Activated T-cell treated with anti-CD3 and anti-CD28 coated beads, Interleukin-2, amount 50 U/mL, for 72 hours (primary cell): ENCODE measurements around the gene OR6C3. TPM values are rescaled to one million over a fixed set of nuclear protein-coding genes. Genes with fewer than 3 reads are reported as not detected.
"Not testable (repeated sequence)": the region's sequence is repeated elsewhere in the genome, so short reads cannot be mapped to it uniquely, and the experiment has no call there.

Source experiments
- ATAC-seq, 2 donors: fragments of 150-1000 bp; cut with Tn5 transposase; replicated peaks in 1 of 2; 2 replicates each; pipeline ENCODE4 v1.10.0; 2021; ENCODE audit warnings: moderate library complexity in 2 of 2, mild to moderate bottlenecking in 1 of 2
- DNase-seq, 2 donors: peaks; one replicate each; pipeline ENCODE4 v3.0.0; 2021 to 2022; ENCODE audit warnings: mixed read lengths in 1 of 2
- H3K27ac Mint-ChIP-seq: one replicate; pipeline ENCODE4 v1.8.0; 2022; ENCODE audit warnings: mild to moderate bottlenecking, moderate library complexity, mixed read lengths
- H3K27me3 Mint-ChIP-seq: one replicate; pipeline ENCODE4 v1.8.0; 2022; ENCODE audit warnings: low read depth, mixed read lengths
- H3K36me3 Mint-ChIP-seq, 2 donors: one replicate each; pipeline ENCODE4 v1.8.0; 2022; ENCODE audit warnings: mixed read lengths in 2 of 2, mild to moderate bottlenecking in 1 of 2; ENCODE audit not compliant: insufficient read depth in 2 of 2
- H3K4me1 Mint-ChIP-seq: one replicate; pipeline ENCODE4 v1.8.0; 2022; ENCODE audit warnings: low read depth, mixed read lengths
- H3K4me3 Mint-ChIP-seq, 2 donors: one replicate each; pipeline ENCODE4 v1.8.0; 2022; ENCODE audit warnings: mild to moderate bottlenecking in 2 of 2, mixed read lengths in 2 of 2, moderate library complexity in 2 of 2
- H3K9me3 Mint-ChIP-seq, 2 donors: one replicate each; pipeline ENCODE4 v1.8.0; 2022; ENCODE audit warnings: mixed read lengths in 2 of 2
- total RNA-seq, 2 donors: library from RNA; stranded (reverse); gene quantifications; one replicate each; pipeline ENCODE4 v1.2.3, GENCODE V29; 2022

OR6C3 gene
- total RNA-seq, result not detected

GRCh38 chr12:55330446-55330845 lies at the start of gene OR6C3:
Gene OR6C3, plus strand, starts transcription at chr12:55330746. Its CDS starts 955 bp downstream, at chr12:55331701.
- no peak for DNase-seq

GRCh38 chr12:55280991-55281390 lies 49.6 kb upstream of the OR6C3 start:
- peaks cover 0 to 3% of the 10 kb centered on the region in 2 donors for H3K36me3 Mint-ChIP-seq
- H3K27me3 Mint-ChIP-seq, result peaks cover 13% of the 10 kb centered on the region
- ATAC-seq (no peak), DNase-seq (no peak)
- no peaks in the 10 kb centered on the region for H3K9me3 Mint-ChIP-seq
- no peak overlapping the region for H3K4me3 Mint-ChIP-seq
- no peak overlapping the region for H3K27ac Mint-ChIP-seq
- no peaks in the 10 kb centered on the region for H3K4me1 Mint-ChIP-seq

More at GRCh38 chr12:55330446-55330845, at the start of gene OR6C3:
- Mint-ChIP-seq H3K27ac (no peak within 1 kb of the TSS), H3K36me3 (no peaks in the 10 kb centered on the region), H3K4me1 (no peaks in the 10 kb centered on the region), H3K4me3 (no peak within 1 kb of the TSS), H3K27me3 (peaks cover 8% of the 10 kb centered on the region), H3K9me3 (no peaks in the 10 kb centered on the region)
- ATAC-seq, result no peak

- no peak for DNase-seq
- Mint-ChIP-seq H3K27ac (no peak overlapping the region), H3K4me3 (no peak overlapping the region), H3K9me3 (no peaks in the 10 kb centered on the region), H3K4me1 (no peaks in the 10 kb centered on the region), H3K36me3 (no peaks in the 10 kb centered on the region), H3K27me3 (peaks cover 20% of the 10 kb centered on the region)
- ATAC-seq, result no peak
Observed at GRCh38 chr12:55289999-55290398, 40.5 kb upstream of the OR6C3 start.

DNA sequence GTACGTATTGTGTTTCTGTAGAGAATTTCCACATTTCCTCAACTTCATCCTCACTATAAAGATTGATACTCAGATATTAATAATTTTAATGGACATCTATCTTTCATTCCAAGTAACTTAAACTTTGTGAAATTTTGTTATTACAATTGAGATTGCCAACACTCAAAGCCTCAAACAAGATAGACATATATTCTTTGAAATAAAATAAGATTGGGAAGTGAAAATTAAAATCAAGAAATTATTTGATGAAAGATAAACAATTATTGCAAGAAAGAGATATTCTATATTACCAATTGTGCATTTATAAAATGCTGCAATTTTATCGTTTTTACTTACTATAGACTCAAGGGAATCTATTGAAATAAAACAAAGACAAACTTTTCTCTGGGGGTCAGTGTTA lies 34.1 kb upstream of the OR6C3 start, which contains the start of gene OR6C6:
Gene OR6C6 (minus strand): TSS at position 101 of the 400 bp plus-strand sequence. CDS start 1,337 bp downstream, outside the sequence.
- Mint-ChIP-seq H3K27me3 (peaks cover 21% of the 10 kb centered on the region), H3K4me3 (no peak within 1 kb of the TSS), H3K36me3 (no peaks in the 10 kb centered on the region), H3K27ac (no peak within 1 kb of the TSS), H3K9me3 (peaks cover 0 to 2% of the 10 kb centered on the region in 2 donors), H3K4me1 (no peaks in the 10 kb centered on the region)
- ATAC-seq (no peak), DNase-seq (no peak)

- H3K4me1 Mint-ChIP-seq, result no peaks in the 10 kb centered on the region
- no peaks in the 10 kb centered on the region for H3K36me3 Mint-ChIP-seq
- peaks cover 0 to under 1% of the 10 kb centered on the region in 2 donors for H3K9me3 Mint-ChIP-seq
- no peak within 1 kb of the TSS for H3K4me3 Mint-ChIP-seq
- DNase-seq (no peak), ATAC-seq (no peak)
- no peak within 1 kb of the TSS for H3K27ac Mint-ChIP-seq
- no peaks in the 10 kb centered on the region for H3K27me3 Mint-ChIP-seq
Observed at GRCh38 chr12:55314043-55314442, 16.5 kb upstream of the OR6C3 start, which contains the start of gene OR6C1. Gene OR6C1, plus strand, starts transcription at chr12:55314343. Its CDS starts 6,257 bp downstream, at chr12:55320600.

DNA sequence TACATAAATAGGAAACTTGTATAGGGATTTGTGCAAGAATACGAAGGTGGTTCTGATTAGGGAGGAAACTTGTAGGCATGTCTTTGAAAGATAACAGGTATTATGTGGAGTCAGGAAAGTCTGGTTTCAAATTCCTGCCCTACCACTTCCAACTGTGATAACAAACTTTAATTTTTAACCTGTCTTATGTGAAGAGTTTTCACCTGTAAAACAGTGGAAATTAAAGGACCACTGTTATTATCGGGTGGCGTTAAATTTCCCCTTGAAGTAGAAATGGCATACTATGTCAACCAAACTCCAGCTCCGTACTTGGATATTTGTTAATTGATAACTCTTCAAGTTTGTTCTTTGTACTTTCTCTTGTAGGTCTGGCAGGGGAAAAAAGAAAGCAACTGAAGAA lies 10.3 kb upstream of the OR6C3 start:
- Mint-ChIP-seq H3K27me3 (peaks cover 8% of the 10 kb centered on the region), H3K36me3 (no peaks in the 10 kb centered on the region), H3K4me3 (no peak overlapping the region), H3K4me1 (no peaks in the 10 kb centered on the region), H3K9me3 (peaks cover 0 to 1% of the 10 kb centered on the region in 2 donors), H3K27ac (no peak overlapping the region)
- ATAC-seq, result no peak
- DNase-seq, result no peak

DNA sequence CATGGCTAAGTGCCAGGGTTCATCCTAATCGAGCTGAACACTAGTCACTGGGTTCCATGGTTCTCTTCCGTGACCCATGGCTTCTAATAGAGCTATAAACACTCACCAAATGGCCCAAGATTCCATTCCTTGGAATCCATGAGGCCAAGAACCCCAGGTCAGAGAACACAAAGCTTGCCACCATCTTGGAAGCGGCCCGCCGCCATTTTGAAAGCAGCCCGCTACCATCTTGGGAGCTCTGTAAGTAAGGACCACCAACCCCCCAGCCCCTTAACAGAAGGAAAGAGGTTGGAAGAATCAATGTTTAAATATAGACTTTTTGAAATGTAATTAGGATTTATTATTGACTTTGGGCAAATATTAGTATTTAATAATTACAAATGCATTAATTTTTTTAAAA lies 4.7 kb upstream of the OR6C3 start:
- not testable (repeated sequence) for H3K9me3 Mint-ChIP-seq, DNase-seq, H3K27me3 Mint-ChIP-seq, H3K27ac Mint-ChIP-seq, H3K4me1 Mint-ChIP-seq, H3K4me3 Mint-ChIP-seq, H3K36me3 Mint-ChIP-seq, ATAC-seq

- Mint-ChIP-seq H3K9me3 (no peaks in the 10 kb centered on the region), H3K4me3 (no peak overlapping the region), H3K36me3 (no peaks in the 10 kb centered on the region), H3K27ac (no peak overlapping the region), H3K27me3 (peaks cover 8% of the 10 kb centered on the region), H3K4me1 (no peaks in the 10 kb centered on the region)
- ATAC-seq (no peak), DNase-seq (no peak)
Observed at GRCh38 chr12:55336002-55336401, 5.5 kb downstream of the OR6C3 start.

GRCh38 chr12:55355338-55355737 lies 24.8 kb downstream of the OR6C3 start:
- H3K27me3 Mint-ChIP-seq, result peaks cover 14% of the 10 kb centered on the region
- H3K4me1 Mint-ChIP-seq, H3K9me3 Mint-ChIP-seq, H3K27ac Mint-ChIP-seq, ATAC-seq, DNase-seq, H3K4me3 Mint-ChIP-seq, H3K36me3 Mint-ChIP-seq: not testable (repeated sequence)

- peaks cover 8% of the 10 kb centered on the region for H3K27me3 Mint-ChIP-seq
Observed at GRCh38 chr12:55362675-55363074, 32.1 kb downstream of the OR6C3 start, which contains the start of gene OR6C75. Gene OR6C75, plus strand, starts transcription at chr12:55362975. Its CDS starts 2,136 bp downstream, at chr12:55365111.

DNA sequence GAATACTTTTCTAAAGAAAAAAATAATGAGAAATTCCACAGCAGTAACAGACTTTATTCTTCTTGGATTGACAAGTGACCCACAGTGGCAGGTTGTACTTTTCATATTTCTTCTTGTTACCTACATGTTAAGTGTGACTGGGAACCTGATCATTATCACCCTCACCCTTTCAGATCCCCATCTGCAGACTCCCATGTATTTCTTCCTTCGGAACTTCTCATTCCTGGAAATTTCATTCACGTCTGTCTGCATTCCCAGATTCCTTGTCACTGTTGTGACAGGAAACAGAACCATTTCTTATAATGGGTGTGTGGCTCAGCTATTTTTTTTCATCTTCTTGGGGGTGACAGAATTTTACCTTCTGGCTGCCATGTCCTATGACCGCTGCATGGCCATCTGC lies 34.5 kb downstream of the OR6C3 start:
- Mint-ChIP-seq H3K4me1 (no peaks in the 10 kb centered on the region), H3K9me3 (no peaks in the 10 kb centered on the region), H3K27me3 (peaks cover 8% of the 10 kb centered on the region), H3K27ac (no peak overlapping the region), H3K36me3 (no peaks in the 10 kb centered on the region), H3K4me3 (no peak overlapping the region)
- no peak for DNase-seq
- no peak for ATAC-seq

More at GRCh38 chr12:55362675-55363074, 32.1 kb downstream of the OR6C3 start, which contains the start of gene OR6C75:
- Mint-ChIP-seq H3K4me1 (no peaks in the 10 kb centered on the region), H3K4me3 (no peak within 1 kb of the TSS), H3K27ac (no peak within 1 kb of the TSS), H3K9me3 (peaks cover 2% of the 10 kb centered on the region in 2 donors), H3K36me3 (no peaks in the 10 kb centered on the region)
- ATAC-seq (no peak), DNase-seq (no peak)

DNA sequence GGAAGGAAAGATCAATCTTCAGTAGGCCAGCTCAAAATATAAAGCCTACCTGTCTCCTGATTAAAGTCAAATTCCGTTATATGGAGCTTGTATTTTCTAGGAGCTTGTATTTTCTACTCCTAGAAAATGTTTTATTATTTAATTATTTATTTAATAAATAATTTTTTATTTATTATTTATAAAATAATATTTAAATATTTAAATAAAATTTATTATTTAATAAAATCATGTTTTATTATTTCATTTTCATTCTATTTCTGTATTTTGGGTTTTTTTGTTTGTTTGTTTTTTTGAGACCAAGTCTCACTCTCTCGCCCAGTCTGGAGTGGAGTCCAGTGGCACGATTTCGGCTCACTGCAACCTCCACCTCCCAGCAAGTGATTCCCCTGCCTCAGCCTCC lies 42.0 kb downstream of the OR6C3 start:
- no peak overlapping the region for H3K4me3 Mint-ChIP-seq
- H3K27ac Mint-ChIP-seq, result no peak overlapping the region
- no peaks in the 10 kb centered on the region for H3K4me1 Mint-ChIP-seq
- H3K27me3 Mint-ChIP-seq, result peaks cover 6% of the 10 kb centered on the region
- no peak for DNase-seq
- no peaks in the 10 kb centered on the region for H3K36me3 Mint-ChIP-seq
- H3K9me3 Mint-ChIP-seq, result no peaks in the 10 kb centered on the region
- ATAC-seq, result no peak
